HepG2 (cell line): ENCODE results near the gene ADCY9. TPM values are rescaled to one million over a fixed set of nuclear protein-coding genes. Genes with fewer than 3 reads are reported as not detected.

Source experiments
- AHR ChIP-seq: IDR thresholded peaks from 2 replicates; pipeline ENCODE4 v1.6.1; 2018; ENCODE audit warnings: missing genetic modification reagents, missing compliant biosample characterization
- ARNT2 ChIP-seq: sonication (generic); formaldehyde crosslinking; IDR thresholded peaks from 2 replicates; pipeline ENCODE4 v1.8.0; 2022; ENCODE audit warnings: mild to moderate bottlenecking, low read depth, missing genetic modification reagents, moderate library complexity
- GABPB1 ChIP-seq: IDR thresholded peaks from 2 replicates; pipeline ENCODE4 v1.6.1; 2016; ENCODE audit warnings: mild to moderate bottlenecking, missing genetic modification reagents, moderate library complexity, missing compliant biosample characterization
- HES4 ChIP-seq: sonication (generic); formaldehyde crosslinking; IDR thresholded peaks from 2 replicates; pipeline ENCODE4 v1.9.0; 2021; ENCODE audit warnings: mild to moderate bottlenecking, missing genetic modification reagents, borderline replicate concordance
- HMGXB4 ChIP-seq, 2 experiments: sonication (generic) in 1 of 2; formaldehyde crosslinking in 1 of 2; IDR thresholded peaks; 2 replicates each; pipeline versions ENCODE4 v1.4.0 to v1.6.1; 2018 to 2020; ENCODE audit warnings: missing genetic modification reagents in 2 of 2, borderline replicate concordance in 1 of 2, low read depth in 1 of 2, mild to moderate bottlenecking in 1 of 2, missing biosample characterization in 1 of 2
- HOXA3 ChIP-seq: sonication (generic); formaldehyde crosslinking; IDR thresholded peaks from 2 replicates; pipeline ENCODE4 v1.5.0; 2020; ENCODE audit warnings: missing genetic modification reagents
- HOXA5 ChIP-seq: sonication (generic); formaldehyde crosslinking; IDR thresholded peaks from 2 replicates; pipeline ENCODE4 v1.4.0; 2020; ENCODE audit warnings: missing genetic modification reagents
- HOXA9 ChIP-seq: sonication (generic); formaldehyde crosslinking; IDR thresholded peaks from 2 replicates; pipeline ENCODE4 v1.8.1; 2022; ENCODE audit warnings: missing genetic modification reagents, mild to moderate bottlenecking, moderate library complexity, borderline replicate concordance
- ISX ChIP-seq: sonication (generic); formaldehyde crosslinking; conservative IDR thresholded peaks from 2 replicates; pipeline ENCODE4 v1.5.0; 2020; ENCODE audit warnings: missing genetic modification reagents
- KLF16 ChIP-seq, 2 experiments: sonication (generic) in 1 of 2; formaldehyde crosslinking in 1 of 2; IDR thresholded peaks; 2 replicates each; pipeline versions ENCODE4 v1.6.1 to v1.8.0; 2016 to 2023; ENCODE audit warnings: missing genetic modification reagents in 2 of 2, missing compliant biosample characterization in 1 of 2
- MXI1 ChIP-seq: IDR thresholded peaks from 3 replicates; pipeline ENCODE4 v1.6.1; 2012; ENCODE audit warnings: low read depth, low read length, inconsistent platforms, borderline replicate concordance
- NFE2 ChIP-seq: sonication (generic); formaldehyde crosslinking; IDR thresholded peaks from 2 replicates; pipeline ENCODE4 v1.4.0; 2020; ENCODE audit warnings: missing genetic modification reagents
- NFKB2 ChIP-seq: sonication (generic); formaldehyde crosslinking; IDR thresholded peaks from 2 replicates; pipeline ENCODE4 v1.4.0; 2020; ENCODE audit warnings: missing genetic modification reagents, borderline replicate concordance
- RBFOX2 ChIP-seq: fragments of 200-400 bp; formaldehyde crosslinking; IDR thresholded peaks from 2 replicates; pipeline ENCODE4 v1.6.1; 2017; ENCODE audit warnings: low read depth, mild to moderate bottlenecking, low read length
- ZFY ChIP-seq: sonication (generic); formaldehyde crosslinking; IDR thresholded peaks from 2 replicates; pipeline ENCODE4 v1.4.0; 2020; ENCODE audit warnings: missing genetic modification reagents
- ZNF136 ChIP-seq: sonication (generic); formaldehyde crosslinking; IDR thresholded peaks from 2 replicates; pipeline ENCODE4 v1.8.1; 2022; ENCODE audit warnings: low read depth, mild to moderate bottlenecking, moderate library complexity, missing genetic modification reagents
- ZNF263 ChIP-seq: sonication (generic); formaldehyde crosslinking; IDR thresholded peaks from 2 replicates; pipeline ENCODE4 v1.4.0; 2020; ENCODE audit warnings: missing genetic modification reagents
- ZNF430 ChIP-seq: sonication (generic); formaldehyde crosslinking; IDR thresholded peaks from 2 replicates; pipeline ENCODE4 v1.9.0; 2021; ENCODE audit warnings: mild to moderate bottlenecking, missing genetic modification reagents
- ZNF619 ChIP-seq: sonication (generic); formaldehyde crosslinking; IDR thresholded peaks from 2 replicates; pipeline ENCODE4 v1.4.0; 2020; ENCODE audit warnings: mild to moderate bottlenecking, missing genetic modification reagents
- ZNF749 ChIP-seq: sonication (generic); formaldehyde crosslinking; IDR thresholded peaks from 2 replicates; pipeline ENCODE4 v1.8.0; 2022; ENCODE audit warnings: mild to moderate bottlenecking, missing genetic modification reagents, moderate library complexity, borderline replicate concordance
- polyA plus RNA-seq, 8 experiments: library from polyadenylated mRNA; depleted of rRNA in 3 of 8; stranded (reverse) in 7 of 8; unstranded in 1 of 8; fragments of >200 nt; fragmentation: Illumina TruSeq in 4 of 8; extraction: Trizol in 4 of 8; gene quantifications; 2 replicates each; pipeline versions ENCODE4 v1.2.1 to v1.2.3, GENCODE V29; 2011 to 2016; ENCODE audit warnings: low read depth in 4 of 8, missing spikeins in 1 of 8, mixed read lengths in 1 of 8; ENCODE audit not compliant: insufficient read depth in 1 of 8
- total RNA-seq, 5 experiments: library from RNA; depleted of rRNA; stranded (reverse); fragments of >200 nt; fragmentation: Illumina TruSeq; extraction: Trizol; gene quantifications; 2 replicates each; pipeline ENCODE4 v1.2.3, GENCODE V29; 2016; ENCODE audit warnings: low read depth in 1 of 5
- TF ChIP-seq, protein P1 (sequence below): sonication (generic); formaldehyde crosslinking; IDR thresholded peaks from 2 replicates; pipeline ENCODE4 v1.5.1; 2020; ENCODE audit warnings: mild to moderate bottlenecking, missing genetic modification reagents, moderate library complexity
- TF ChIP-seq, protein P2 (sequence below): sonication (generic); formaldehyde crosslinking; IDR thresholded peaks from 2 replicates; pipeline ENCODE4 v1.4.0; 2020; ENCODE audit warnings: missing genetic modification reagents

The ADCY9 gene
- total and polyA plus RNA-seq, 2 of the 13 experiments (the other 11 are each of a cell fraction or from before 2014, with no cell fraction given): 11.2 to 13.9 TPM

DNA sequence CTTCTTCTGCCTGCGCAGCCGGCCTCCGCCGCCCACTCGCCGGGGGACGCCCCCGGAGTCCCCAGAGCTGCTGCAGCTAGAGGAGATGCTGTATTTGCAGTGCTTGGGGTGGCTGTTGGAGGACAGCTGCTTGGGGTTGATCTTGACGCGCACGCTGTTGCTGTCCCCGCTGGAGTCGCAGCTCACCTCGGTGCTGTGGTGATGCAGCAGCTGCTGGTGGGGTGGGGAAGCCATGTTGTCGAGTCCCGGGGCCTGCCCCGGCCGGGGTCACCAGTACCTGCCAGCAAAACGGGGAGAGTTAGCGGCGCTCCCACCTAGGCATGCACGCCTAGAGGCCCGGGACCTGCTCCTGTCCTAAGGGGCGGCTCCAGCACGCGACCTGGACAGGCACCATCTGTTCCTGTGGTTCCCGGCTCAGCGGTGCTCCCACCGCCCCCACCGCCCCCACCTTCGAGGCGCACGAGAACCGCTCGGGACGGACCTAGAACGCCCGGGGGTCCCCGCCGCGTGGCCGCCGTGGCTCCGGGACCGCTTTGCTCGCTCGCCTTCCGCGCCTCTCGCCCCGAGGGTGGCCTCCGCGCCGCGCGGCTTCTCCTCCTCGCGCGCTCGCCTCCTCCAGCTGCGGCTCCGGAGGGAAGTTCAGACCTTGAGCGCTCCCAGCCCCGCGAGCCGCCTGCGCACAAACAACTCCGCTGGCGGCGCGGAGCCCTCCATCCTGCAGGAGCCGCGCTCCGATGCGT is 863 bp downstream of the ADCY9 start (continued):
- TF ChIP-seq HES4 (CRISPR knock-in tag): 0 out of 2 replicates have a peak, but pooled peaks have one; percentile 17
- 0 out of 2 replicates have a peak, but pooled peaks have one; percentile 5 for TF ChIP-seq ZNF749
- peak; percentile 15; the same call in 1 of the 3 replicates for TF ChIP-seq MXI1
- peak; percentile 44; the same call in 1 of the 2 replicates for TF ChIP-seq RBFOX2
- peak; percentile 48; the same call in 1 of the 2 replicates for TF ChIP-seq GABPB1 (CRISPR knock-in tag)
- TF ChIP-seq HOXA3 (CRISPR knock-in tag): peak; percentile 22; the same call in 1 of the 2 replicates
- no peak for TF ChIP-seq ZNF136
- TF ChIP-seq AHR: peak; percentile 68; the same call in 1 of the 2 replicates
- TF ChIP-seq ISX: 0 out of 2 replicates have a peak, but pooled peaks have one; percentile 39
- TF ChIP-seq ZNF430 (CRISPR knock-in tag): 0 out of 2 replicates have a peak, but pooled peaks have one; percentile 31
- no peak for TF ChIP-seq NFE2 (CRISPR knock-in tag)
- TF ChIP-seq HOXA5 (CRISPR knock-in tag): peak; percentile 45; the same call in 1 of the 2 replicates
- TF ChIP-seq, protein P1, sequence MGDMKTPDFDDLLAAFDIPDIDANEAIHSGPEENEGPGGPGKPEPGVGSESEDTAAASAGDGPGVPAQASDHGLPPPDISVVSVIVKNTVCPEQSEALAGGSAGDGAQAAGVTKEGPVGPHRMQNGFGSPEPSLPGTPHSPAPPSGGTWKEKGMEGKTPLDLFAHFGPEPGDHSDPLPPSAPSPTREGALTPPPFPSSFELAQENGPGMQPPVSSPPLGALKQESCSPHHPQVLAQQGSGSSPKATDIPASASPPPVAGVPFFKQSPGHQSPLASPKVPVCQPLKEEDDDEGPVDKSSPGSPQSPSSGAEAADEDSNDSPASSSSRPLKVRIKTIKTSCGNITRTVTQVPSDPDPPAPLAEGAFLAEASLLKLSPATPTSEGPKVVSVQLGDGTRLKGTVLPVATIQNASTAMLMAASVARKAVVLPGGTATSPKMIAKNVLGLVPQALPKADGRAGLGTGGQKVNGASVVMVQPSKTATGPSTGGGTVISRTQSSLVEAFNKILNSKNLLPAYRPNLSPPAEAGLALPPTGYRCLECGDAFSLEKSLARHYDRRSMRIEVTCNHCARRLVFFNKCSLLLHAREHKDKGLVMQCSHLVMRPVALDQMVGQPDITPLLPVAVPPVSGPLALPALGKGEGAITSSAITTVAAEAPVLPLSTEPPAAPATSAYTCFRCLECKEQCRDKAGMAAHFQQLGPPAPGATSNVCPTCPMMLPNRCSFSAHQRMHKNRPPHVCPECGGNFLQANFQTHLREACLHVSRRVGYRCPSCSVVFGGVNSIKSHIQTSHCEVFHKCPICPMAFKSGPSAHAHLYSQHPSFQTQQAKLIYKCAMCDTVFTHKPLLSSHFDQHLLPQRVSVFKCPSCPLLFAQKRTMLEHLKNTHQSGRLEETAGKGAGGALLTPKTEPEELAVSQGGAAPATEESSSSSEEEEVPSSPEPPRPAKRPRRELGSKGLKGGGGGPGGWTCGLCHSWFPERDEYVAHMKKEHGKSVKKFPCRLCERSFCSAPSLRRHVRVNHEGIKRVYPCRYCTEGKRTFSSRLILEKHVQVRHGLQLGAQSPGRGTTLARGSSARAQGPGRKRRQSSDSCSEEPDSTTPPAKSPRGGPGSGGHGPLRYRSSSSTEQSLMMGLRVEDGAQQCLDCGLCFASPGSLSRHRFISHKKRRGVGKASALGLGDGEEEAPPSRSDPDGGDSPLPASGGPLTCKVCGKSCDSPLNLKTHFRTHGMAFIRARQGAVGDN (CRISPR knock-in tag): peak; percentile 34
- TF ChIP-seq ARNT2: no peak; the same call in 1 of the 2 replicates
- 0 out of 4 replicates have a peak, but pooled peaks of 1 of the 2 experiments have one; percentile 15 for TF ChIP-seq KLF16 (CRISPR knock-in tag; IDR thresholded peaks at IDR 0.05)
- TF ChIP-seq ZNF619: no peak
- TF ChIP-seq HOXA9 (CRISPR knock-in tag): no peak
- TF ChIP-seq NFKB2 (CRISPR knock-in tag): peak; percentile 29; the same call in 1 of the 2 replicates
- peak; percentile 56 for TF ChIP-seq ZFY (CRISPR knock-in tag)
- TF ChIP-seq, protein P2, sequence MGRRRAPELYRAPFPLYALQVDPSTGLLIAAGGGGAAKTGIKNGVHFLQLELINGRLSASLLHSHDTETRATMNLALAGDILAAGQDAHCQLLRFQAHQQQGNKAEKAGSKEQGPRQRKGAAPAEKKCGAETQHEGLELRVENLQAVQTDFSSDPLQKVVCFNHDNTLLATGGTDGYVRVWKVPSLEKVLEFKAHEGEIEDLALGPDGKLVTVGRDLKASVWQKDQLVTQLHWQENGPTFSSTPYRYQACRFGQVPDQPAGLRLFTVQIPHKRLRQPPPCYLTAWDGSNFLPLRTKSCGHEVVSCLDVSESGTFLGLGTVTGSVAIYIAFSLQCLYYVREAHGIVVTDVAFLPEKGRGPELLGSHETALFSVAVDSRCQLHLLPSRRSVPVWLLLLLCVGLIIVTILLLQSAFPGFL (CRISPR knock-in tag): no peak
- TF ChIP-seq HMGXB4 (CRISPR knock-in tag; IDR thresholded peaks at IDR 0.05; ENCODE audit: borderline replicate concordance in 1 of 2, low read depth in 1 of 2): peak in 1 of 2 experiments; percentile 59; a peak in 1 of 4 replicates
- TF ChIP-seq ZNF263 (CRISPR knock-in tag): peak; percentile 93
